ENCODE data around the gene TVP23C.
"Not testable (repeated sequence)": the region's sequence is repeated elsewhere in the genome, so short reads cannot be mapped to it uniquely, and the experiment has no call there.

TVP23C gene

GRCh38 chr17:15526292-15527218 is 36.7 kb downstream of the TVP23C start:
- not testable (repeated sequence) for DNase-seq

GRCh38 chr17:15524990-15525985 is 38.0 kb downstream of the TVP23C start:
- not testable (repeated sequence) for DNase-seq

- DNase-seq, result no peak
These were observed 47.1 kb downstream of the TVP23C start for GRCh38 chr17:15516150-15516549.

GRCh38 chr17:15514469-15514868 is 48.8 kb downstream of the TVP23C start:
- no peak for DNase-seq

GRCh38 chr17:15513856-15514459 is 49.3 kb downstream of the TVP23C start:
- no peak for DNase-seq

- DNase-seq, result no peak
These were observed 50.1 kb downstream of the TVP23C start for GRCh38 chr17:15513058-15513791.

- no peak for DNase-seq
These were observed 51.1 kb downstream of the TVP23C start for GRCh38 chr17:15512071-15512709.

- no peak for DNase-seq
These were observed 52.1 kb downstream of the TVP23C start for GRCh38 chr17:15511142-15511541.

GRCh38 chr17:15510361-15510760 is 52.9 kb downstream of the TVP23C start:
- DNase-seq, result no peak

- no peak for DNase-seq
These were observed 54.2 kb downstream of the TVP23C start for GRCh38 chr17:15509095-15509494.

- DNase-seq, result no peak
These were observed 54.8 kb downstream of the TVP23C start for GRCh38 chr17:15508466-15508865.

GRCh38 chr17:15507896-15508295 is 55.4 kb downstream of the TVP23C start:
- no peak for DNase-seq

- no peak for DNase-seq
These were observed 56.3 kb downstream of the TVP23C start for GRCh38 chr17:15507001-15507400.

- not testable (repeated sequence) for DNase-seq
These were observed 57.6 kb downstream of the TVP23C start for GRCh38 chr17:15505708-15506107.

- no peak for DNase-seq
These were observed 59.6 kb downstream of the TVP23C start for GRCh38 chr17:15503731-15504130.

- no peak for DNase-seq
These were observed 60.7 kb downstream of the TVP23C start for GRCh38 chr17:15502369-15503112.

- DNase-seq, result no peak
These were observed 61.5 kb downstream of the TVP23C start for GRCh38 chr17:15501793-15502192.

- DNase-seq, result no peak
These were observed 62.0 kb downstream of the TVP23C start for GRCh38 chr17:15501282-15501681.

- no peak for DNase-seq
These were observed 65.2 kb downstream of the TVP23C start for GRCh38 chr17:15498107-15498506.

GRCh38 chr17:15496735-15497670 is 66.3 kb downstream of the TVP23C start:
- DNase-seq, result no peak

Measured in NCI-H774 (cell line).